Mesendoderm (in vitro differentiated cells): ENCODE data around the gene LNPEP.

Experiments
- DNase-seq: peaks from one replicate; pipeline ENCODE4 v3.0.0; 2013
- H2AK5ac ChIP-seq: 2 replicates; pipeline ENCODE4 v1.6.1; 2013; ENCODE audit warnings: low read length, inconsistent platforms
- H2BK120ac ChIP-seq: 2 replicates; pipeline ENCODE4 v1.6.1; 2013; ENCODE audit warnings: low read depth, mild to moderate bottlenecking, low read length, moderate library complexity, mixed read lengths
- H2BK15ac ChIP-seq: replicated peaks from 2 replicates; pipeline ENCODE4 v1.6.1; 2013; ENCODE audit warnings: low read depth, mild to moderate bottlenecking, moderate library complexity
- H2BK5ac ChIP-seq: 2 replicates; pipeline ENCODE4 v1.6.1; 2013; ENCODE audit warnings: low read length, inconsistent platforms
- H3K18ac ChIP-seq: 2 replicates; pipeline ENCODE4 v1.6.1; 2013; ENCODE audit warnings: mild to moderate bottlenecking, low read length, mixed read lengths
- H3K23ac ChIP-seq: one replicate; pipeline ENCODE4 v1.6.1; 2013; ENCODE audit warnings: low read length
- H3K27ac ChIP-seq: 2 replicates; pipeline ENCODE4 v1.5.1; 2013; ENCODE audit warnings: low read depth, mild to moderate bottlenecking, inconsistent platforms, low read length, moderate library complexity
- H3K27me3 ChIP-seq: 2 replicates; pipeline ENCODE4 v1.6.1; 2013; ENCODE audit warnings: low read length, control low read depth, mild to moderate bottlenecking, inconsistent platforms; ENCODE audit not compliant: insufficient read depth, poor library complexity
- H3K36me3 ChIP-seq: 2 replicates; pipeline ENCODE4 v1.6.1; 2013; ENCODE audit warnings: low read length, inconsistent platforms; ENCODE audit not compliant: control insufficient read depth, insufficient read depth
- H3K4ac ChIP-seq: one replicate; pipeline ENCODE4 v1.6.1; 2013; ENCODE audit warnings: low read depth, mild to moderate bottlenecking, low read length, moderate library complexity
- H3K4me1 ChIP-seq: 2 replicates; pipeline ENCODE4 v1.6.1; 2013; ENCODE audit warnings: low read depth, low read length, inconsistent platforms; ENCODE audit not compliant: control insufficient read depth
- H3K4me2 ChIP-seq: 2 replicates; pipeline ENCODE4 v1.6.1; 2013; ENCODE audit warnings: low read length
- H3K4me3 ChIP-seq: 2 replicates; pipeline ENCODE4 v1.5.1; 2013; ENCODE audit warnings: mild to moderate bottlenecking, low read length
- H3K56ac ChIP-seq: one replicate; pipeline ENCODE4 v1.6.1; 2013; ENCODE audit warnings: low read length
- H3K79me1 ChIP-seq: 2 replicates; pipeline ENCODE4 v1.6.1; 2013; ENCODE audit warnings: low read length, inconsistent platforms
- H3K79me2 ChIP-seq: 2 replicates; pipeline ENCODE4 v1.6.1; 2013; ENCODE audit warnings: mild to moderate bottlenecking, low read length; ENCODE audit not compliant: control insufficient read depth, insufficient read depth
- H3K9ac ChIP-seq: 2 replicates; pipeline ENCODE4 v1.6.1; 2013; ENCODE audit warnings: low read length, inconsistent platforms
- H4K5ac ChIP-seq: one replicate; pipeline ENCODE4 v1.6.1; 2013; ENCODE audit warnings: low read length
- H4K8ac ChIP-seq: one replicate; pipeline ENCODE4 v1.6.1; 2013; ENCODE audit warnings: low read depth, mild to moderate bottlenecking, control low read depth, low read length, moderate library complexity
- WGBS: extraction: QIAGEN DNeasy Blood & Tissue Kit; methylation state at CpG from one replicate; pipeline ENCODE4 v1.1.7; 2013; ENCODE audit warnings: low lambda C conversion rate, missing lambda C conversion rate; ENCODE audit not compliant: insufficient coverage; ENCODE audit errors: extremely low coverage; 5-methylcytosine and 5-hydroxymethylcytosine counted together

Gene LNPEP

GRCh38 chr5:96969366-96969765 is 33.5 kb downstream of the LNPEP start:
- Histone ChIP-seq H2BK120ac (no peak overlapping the region), H3K9ac (no peak overlapping the region), H4K8ac (no peak overlapping the region), H3K23ac (no peak overlapping the region), H3K56ac (no peak overlapping the region), H2AK5ac (no peak overlapping the region), H3K36me3 (no peaks in the 10 kb centered on the region), H3K18ac (no peak overlapping the region), H3K79me2 (no peaks in the 10 kb centered on the region), H3K27me3 (no peaks in the 10 kb centered on the region), H4K5ac (no peak overlapping the region), H3K4me1 (no peaks in the 10 kb centered on the region), H3K27ac (no peak overlapping the region), H3K4ac (no peak overlapping the region), H3K4me2 (no peak overlapping the region), H2BK15ac (no peak overlapping the region), H3K4me3 (no peak overlapping the region), H2BK5ac (no peak overlapping the region), H3K79me1 (no peaks in the 10 kb centered on the region)
- no peak for DNase-seq
- WGBS, result no CpG with 5 or more reads among the region's 2 CpGs

DNA sequence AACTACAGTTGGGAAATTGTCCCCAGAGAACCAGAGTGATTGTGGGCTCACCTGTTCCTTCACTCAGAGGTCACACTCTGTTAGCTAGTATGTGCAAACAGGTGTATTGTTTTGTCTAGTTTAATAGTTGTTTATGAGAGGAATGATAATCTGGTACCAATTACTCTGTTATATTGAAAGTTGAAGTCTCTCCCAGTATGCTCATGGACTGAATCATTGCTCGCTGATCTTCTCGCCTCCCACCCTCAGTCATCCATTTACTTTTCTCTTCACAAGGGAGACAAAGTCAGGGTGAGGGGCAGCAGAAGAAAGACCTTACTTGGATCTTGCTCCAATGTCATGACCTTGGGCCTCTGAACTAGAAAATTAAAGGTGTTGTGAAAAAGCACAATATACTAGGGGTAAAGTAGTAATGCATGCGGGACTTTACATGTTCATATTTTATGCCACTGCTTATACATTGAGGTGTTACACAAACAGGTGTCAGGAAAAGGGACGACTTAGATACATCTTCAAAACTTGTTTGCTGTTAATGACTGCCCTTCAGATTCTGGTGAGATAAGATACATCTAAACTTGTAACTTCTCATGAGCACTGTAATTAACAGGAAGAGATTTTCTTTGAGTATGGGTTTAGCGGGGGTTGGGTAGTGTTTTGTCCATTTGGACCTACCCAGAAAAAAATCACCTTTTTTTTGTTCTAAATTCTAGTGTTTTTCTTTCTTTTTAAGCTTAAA is 36.9 kb downstream of the LNPEP start:
- Histone ChIP-seq H2BK5ac (no peak overlapping the region), H3K4ac (no peak overlapping the region), H3K56ac (no peak overlapping the region), H3K4me2 (no peak overlapping the region), H2BK120ac (no peak overlapping the region), H3K9ac (no peak overlapping the region), H3K4me3 (no peak overlapping the region), H3K23ac (no peak overlapping the region), H4K5ac (no peak overlapping the region), H3K36me3 (no peaks in the 10 kb centered on the region), H3K4me1 (no peaks in the 10 kb centered on the region), H3K18ac (no peak overlapping the region), H3K79me2 (no peaks in the 10 kb centered on the region), H3K27ac (no peak overlapping the region), H3K79me1 (no peaks in the 10 kb centered on the region), H2BK15ac (no peak overlapping the region), H4K8ac (no peak overlapping the region), H3K27me3 (no peaks in the 10 kb centered on the region), H2AK5ac (no peak overlapping the region)
- no CpG with 5 or more reads among the region's 5 CpGs for WGBS
- DNase-seq, result no peak

- no peak overlapping the region for H4K8ac ChIP-seq
- H3K18ac ChIP-seq, result no peak overlapping the region
- no peak overlapping the region for H3K4ac ChIP-seq
- no peak overlapping the region for H2BK5ac ChIP-seq
- H3K36me3 ChIP-seq, result no peaks in the 10 kb centered on the region
- H3K4me3 ChIP-seq, result no peak overlapping the region
- no peaks in the 10 kb centered on the region for H3K4me1 ChIP-seq
- no peaks in the 10 kb centered on the region for H3K79me2 ChIP-seq
- no peak overlapping the region for H3K4me2 ChIP-seq
- no peak for DNase-seq
- H2BK120ac ChIP-seq, result no peak overlapping the region
- H4K5ac ChIP-seq, result no peak overlapping the region
- no peaks in the 10 kb centered on the region for H3K79me1 ChIP-seq
- no peak overlapping the region for H3K23ac ChIP-seq
- H3K27ac ChIP-seq, result no peak overlapping the region
- no peak overlapping the region for H2AK5ac ChIP-seq
- no peak overlapping the region for H2BK15ac ChIP-seq
- no peak overlapping the region for H3K9ac ChIP-seq
- no CpG with 5 or more reads among the region's 2 CpGs for WGBS
- no peaks in the 10 kb centered on the region for H3K27me3 ChIP-seq
- no peak overlapping the region for H3K56ac ChIP-seq
These were observed 37.9 kb downstream of the LNPEP start for GRCh38 chr5:96973532-96974401.

DNA sequence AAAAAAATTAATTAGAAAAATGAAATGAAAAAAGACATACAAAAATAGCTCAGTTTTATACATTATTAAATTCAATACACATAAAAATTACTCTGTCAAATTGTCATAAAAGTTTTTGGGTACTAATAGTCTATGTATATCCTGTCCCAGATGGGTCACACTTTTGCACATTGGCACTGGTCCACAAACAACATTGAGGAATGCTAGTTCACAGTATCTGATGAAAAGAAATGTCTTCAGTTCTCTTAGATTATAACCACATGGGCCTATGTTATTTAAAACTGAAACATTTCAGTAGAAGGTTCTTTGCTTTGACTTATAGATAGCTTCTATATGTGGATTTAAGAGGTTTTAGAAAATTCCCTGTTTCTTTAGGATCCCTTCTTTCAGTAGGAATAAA is 39.8 kb downstream of the LNPEP start:
- Histone ChIP-seq H3K4ac (no peak overlapping the region), H3K79me1 (no peaks in the 10 kb centered on the region), H3K18ac (no peak overlapping the region), H2BK5ac (no peak overlapping the region), H2BK15ac (no peak overlapping the region), H3K23ac (no peak overlapping the region), H3K79me2 (no peaks in the 10 kb centered on the region), H3K9ac (no peak overlapping the region), H2AK5ac (no peak overlapping the region), H2BK120ac (no peak overlapping the region), H3K4me3 (no peak overlapping the region), H3K4me1 (no peaks in the 10 kb centered on the region), H3K27ac (no peak overlapping the region), H3K27me3 (no peaks in the 10 kb centered on the region), H4K8ac (no peak overlapping the region), H3K36me3 (no peaks in the 10 kb centered on the region), H4K5ac (no peak overlapping the region), H3K4me2 (no peak overlapping the region), H3K56ac (no peak overlapping the region)
- no peak for DNase-seq

- H2BK5ac ChIP-seq, result no peak overlapping the region
- no peaks in the 10 kb centered on the region for H3K4me1 ChIP-seq
- H3K4me3 ChIP-seq, result no peak overlapping the region
- no peaks in the 10 kb centered on the region for H3K27me3 ChIP-seq
- no peak overlapping the region for H3K23ac ChIP-seq
- WGBS, result no CpG with 5 or more reads among the region's 6 CpGs
- H2BK15ac ChIP-seq, result no peak overlapping the region
- no peak overlapping the region for H3K9ac ChIP-seq
- H4K8ac ChIP-seq, result no peak overlapping the region
- H3K18ac ChIP-seq, result no peak overlapping the region
- H3K79me2 ChIP-seq, result no peaks in the 10 kb centered on the region
- no peak overlapping the region for H4K5ac ChIP-seq
- H3K56ac ChIP-seq, result no peak overlapping the region
- no peak for DNase-seq
- no peak overlapping the region for H2BK120ac ChIP-seq
- H3K79me1 ChIP-seq, result no peaks in the 10 kb centered on the region
- no peak overlapping the region for H3K4me2 ChIP-seq
- H2AK5ac ChIP-seq, result no peak overlapping the region
- no peak overlapping the region for H3K4ac ChIP-seq
- no peak overlapping the region for H3K27ac ChIP-seq
- H3K36me3 ChIP-seq, result no peaks in the 10 kb centered on the region
These were observed 41.3 kb downstream of the LNPEP start for GRCh38 chr5:96977228-96977627.
